OCI-LY1 (cell line): ENCODE data around the gene VCAM1.
"Not testable (repeated sequence)": the region's sequence is repeated elsewhere in the genome, so short reads cannot be mapped to it uniquely, and the experiment has no call there.

Experiments
- CTCF ChIP-seq: fragments of 200-600 bp; sonication (generic), shearing (Covaris generic); IDR thresholded peaks from 2 replicates; pipeline ENCODE4 v1.5.1; 2017; ENCODE audit warnings: mild to moderate bottlenecking, antibody characterized with exemption, low read length, moderate library complexity, mixed read lengths
- EZH2 ChIP-seq: fragments of 200-600 bp; sonication (generic), shearing (Covaris generic); IDR thresholded peaks from 2 replicates; pipeline ENCODE4 v1.8.0; 2017; ENCODE audit warnings: borderline replicate concordance, mixed run types, mild to moderate bottlenecking, antibody characterized with exemption, low read length, moderate library complexity, mixed read lengths

DNA sequence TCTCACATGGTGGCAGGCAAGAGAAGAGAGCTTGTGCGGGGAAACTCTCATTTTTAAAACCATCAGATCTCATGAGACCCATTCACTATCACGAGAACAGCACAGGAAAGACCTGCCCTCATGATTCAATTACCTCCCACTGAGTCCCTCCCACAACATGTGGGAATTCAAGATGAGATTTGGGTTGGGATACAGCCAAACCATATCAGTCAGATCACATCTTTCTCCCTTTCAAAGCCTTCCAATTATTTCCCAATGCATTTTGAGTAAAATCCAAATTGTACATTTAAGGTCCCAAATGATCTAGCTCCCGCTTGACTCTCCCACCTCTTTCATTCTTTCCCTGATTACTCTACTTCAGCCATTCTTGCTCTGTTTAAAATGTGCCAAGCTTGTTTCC lies 62.2 kb downstream of the VCAM1 start:
- not testable (repeated sequence) for TF ChIP-seq CTCF, EZH2
